GM06990 (cell line): ENCODE data around the gene CEP76.

Experiments
- DNase-seq: peaks from one replicate; pipeline ENCODE4 v3.0.0-alpha.2; 2011; ENCODE audit not compliant: insufficient read length; ENCODE audit errors: extremely low read depth
- H3K27me3 ChIP-seq: replicated peaks from 2 replicates; pipeline ENCODE4 v1.6.0; 2011; ENCODE audit warnings: low read length; ENCODE audit not compliant: control insufficient read depth, insufficient read depth
- H3K36me3 ChIP-seq: 2 replicates; pipeline ENCODE4 v1.5.1; 2011; ENCODE audit warnings: low read length; ENCODE audit not compliant: control insufficient read depth, insufficient read depth
- H3K4me3 ChIP-seq: replicated peaks from 2 replicates; pipeline ENCODE4 v1.5.1; 2011; ENCODE audit warnings: low read depth, mild to moderate bottlenecking, control low read depth, low read length
- TF ChIP-seq, protein P1 (sequence below): IDR thresholded peaks from 2 replicates; pipeline ENCODE4 v1.5.1; 2011; ENCODE audit warnings: low read length, control low read depth, mild to moderate bottlenecking, inconsistent platforms; ENCODE audit not compliant: insufficient read depth, poor library complexity, severe bottlenecking

CEP76 gene

GRCh38 chr18:12744103-12744502 is 41.6 kb upstream of the CEP76 start:
- no peak for DNase-seq
- H3K4me3 ChIP-seq, result no peak overlapping the region
- TF ChIP-seq, protein P1, sequence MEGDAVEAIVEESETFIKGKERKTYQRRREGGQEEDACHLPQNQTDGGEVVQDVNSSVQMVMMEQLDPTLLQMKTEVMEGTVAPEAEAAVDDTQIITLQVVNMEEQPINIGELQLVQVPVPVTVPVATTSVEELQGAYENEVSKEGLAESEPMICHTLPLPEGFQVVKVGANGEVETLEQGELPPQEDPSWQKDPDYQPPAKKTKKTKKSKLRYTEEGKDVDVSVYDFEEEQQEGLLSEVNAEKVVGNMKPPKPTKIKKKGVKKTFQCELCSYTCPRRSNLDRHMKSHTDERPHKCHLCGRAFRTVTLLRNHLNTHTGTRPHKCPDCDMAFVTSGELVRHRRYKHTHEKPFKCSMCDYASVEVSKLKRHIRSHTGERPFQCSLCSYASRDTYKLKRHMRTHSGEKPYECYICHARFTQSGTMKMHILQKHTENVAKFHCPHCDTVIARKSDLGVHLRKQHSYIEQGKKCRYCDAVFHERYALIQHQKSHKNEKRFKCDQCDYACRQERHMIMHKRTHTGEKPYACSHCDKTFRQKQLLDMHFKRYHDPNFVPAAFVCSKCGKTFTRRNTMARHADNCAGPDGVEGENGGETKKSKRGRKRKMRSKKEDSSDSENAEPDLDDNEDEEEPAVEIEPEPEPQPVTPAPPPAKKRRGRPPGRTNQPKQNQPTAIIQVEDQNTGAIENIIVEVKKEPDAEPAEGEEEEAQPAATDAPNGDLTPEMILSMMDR, result peak; percentile 36
- H3K27me3 ChIP-seq, result no peaks in the 10 kb centered on the region
- no peaks in the 10 kb centered on the region for H3K36me3 ChIP-seq

- TF ChIP-seq, protein P1, result no peak
- Histone ChIP-seq H3K27me3 (no peaks in the 10 kb centered on the region), H3K36me3 (no peaks in the 10 kb centered on the region), H3K4me3 (no peak overlapping the region)
- no peak for DNase-seq
Measured at GRCh38 chr18:12742453-12742852, 39.9 kb upstream of the CEP76 start.

GRCh38 chr18:12741351-12741750 is 38.8 kb upstream of the CEP76 start:
- H3K36me3 ChIP-seq, result no peaks in the 10 kb centered on the region
- H3K27me3 ChIP-seq, result no peaks in the 10 kb centered on the region
- TF ChIP-seq, protein P1, result no peak
- H3K4me3 ChIP-seq, result no peak overlapping the region
- DNase-seq, result no peak

GRCh38 chr18:12737243-12737902 is 34.9 kb upstream of the CEP76 start:
- Histone ChIP-seq H3K27me3 (no peaks in the 10 kb centered on the region), H3K36me3 (no peaks in the 10 kb centered on the region), H3K4me3 (no peak overlapping the region)
- DNase-seq, result no peak
- TF ChIP-seq, protein P1, result no peak

DNA sequence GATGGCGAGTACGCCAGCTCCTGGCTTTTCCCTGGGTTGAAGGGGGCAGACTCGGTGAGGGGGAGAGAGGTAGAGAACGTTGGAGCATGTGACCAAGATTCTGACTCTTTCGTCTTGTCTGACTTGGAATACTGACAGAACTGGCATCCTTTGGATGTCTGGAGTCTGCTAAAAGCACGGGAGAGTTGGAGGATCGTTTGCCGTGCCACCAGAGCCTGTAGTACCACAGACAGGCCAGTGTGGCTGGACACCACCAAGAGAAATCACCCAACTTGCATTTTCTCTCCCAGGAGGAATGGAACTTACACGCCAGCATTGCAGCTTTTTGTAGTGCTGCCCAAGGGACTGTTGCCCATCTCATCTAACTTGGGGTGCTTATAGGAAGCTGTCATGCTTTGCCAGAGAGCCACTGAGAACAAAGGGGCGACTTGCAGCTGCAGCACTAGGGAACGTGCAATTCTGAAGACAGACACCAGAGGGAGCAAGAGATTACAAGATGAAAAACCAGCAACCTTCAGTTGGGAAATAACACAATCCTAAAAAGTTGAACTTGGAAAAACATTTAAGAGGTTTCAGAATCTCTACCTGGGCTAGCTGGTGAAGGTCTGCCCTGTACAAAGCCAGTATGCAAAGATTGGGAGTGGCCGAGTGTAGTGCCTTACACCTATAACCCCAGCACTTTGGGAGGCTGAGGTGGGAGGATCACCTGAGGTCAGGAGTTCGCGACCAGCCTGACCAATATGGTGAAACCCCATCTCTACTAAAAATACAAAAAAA is 24.4 kb upstream of the CEP76 start:
- H3K27me3 ChIP-seq, result no peaks in the 10 kb centered on the region
- DNase-seq, result no peak

More for the DNA sequence above, 24.4 kb upstream of the CEP76 start:
- Histone ChIP-seq H3K36me3 (peaks cover 6% of the 10 kb centered on the region), H3K4me3 (no peak overlapping the region)
- TF ChIP-seq, protein P1, result peak; percentile 83
